SKM-1 (cell line): ENCODE measurements around the gene NPIPB2.

Experiments
- DNase-seq: peaks from one replicate; lab custom pipeline; 2025; ENCODE audit not compliant: unreplicated experiment; lab: John Stamatoyannopoulos, UW

NPIPB2 gene

DNA sequence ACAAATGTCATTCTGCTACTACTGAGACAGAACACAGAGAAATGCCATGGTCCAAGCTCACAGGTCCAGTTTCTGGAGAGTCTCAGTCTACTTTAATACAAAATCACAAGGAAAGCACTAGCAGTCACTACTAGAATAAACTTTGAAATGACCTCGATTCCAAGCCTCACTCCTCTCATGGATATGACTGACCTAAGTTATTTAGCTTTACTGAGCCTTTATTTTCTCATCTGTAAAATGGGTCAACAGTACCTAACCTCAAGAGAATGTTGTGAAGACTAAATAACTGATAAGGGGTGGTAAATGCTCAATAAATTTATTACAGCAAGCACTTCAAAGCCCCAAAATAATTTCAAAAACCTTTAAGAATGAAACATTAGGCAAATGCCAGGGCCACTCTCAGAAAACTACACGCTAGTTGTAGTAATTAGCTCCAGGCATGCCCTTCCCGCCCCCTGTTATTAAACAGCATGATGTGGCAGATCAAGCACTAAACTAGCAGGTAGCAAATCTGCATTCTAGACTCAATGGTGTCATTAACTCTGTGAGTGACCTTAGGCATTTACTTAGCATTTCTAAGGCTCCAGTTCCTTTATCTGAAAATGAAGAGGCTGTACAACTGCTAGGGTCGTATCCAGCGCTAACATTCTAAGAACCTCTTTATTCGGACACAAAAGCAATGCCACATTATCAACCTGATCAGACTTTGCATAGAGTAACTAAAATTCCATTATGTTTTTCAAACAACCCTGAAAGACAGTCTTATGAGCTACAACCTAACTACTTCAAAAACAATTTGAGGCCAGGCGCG lies 34.5 kb downstream of the NPIPB2 start:
- DNase-seq = no peak

DNA sequence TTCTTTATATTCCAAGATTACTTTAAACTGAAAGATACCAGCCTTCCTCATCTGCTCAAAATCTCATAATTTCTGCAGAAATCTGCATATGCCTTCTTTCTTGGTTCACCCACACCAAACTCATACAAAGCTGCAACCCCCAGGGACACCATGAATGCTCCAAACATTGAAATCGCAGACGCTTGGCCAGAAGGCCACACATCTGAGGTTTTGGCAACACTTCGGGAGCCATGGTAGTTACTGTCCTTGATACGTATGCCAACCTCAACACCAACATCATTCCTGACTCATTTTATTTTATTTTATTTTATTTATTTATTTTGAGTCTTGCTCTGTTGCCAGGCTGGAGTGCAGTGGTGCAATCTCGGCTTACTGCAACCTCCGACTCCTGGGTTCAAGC lies 37.9 kb downstream of the NPIPB2 start:
- no peak for DNase-seq

DNA sequence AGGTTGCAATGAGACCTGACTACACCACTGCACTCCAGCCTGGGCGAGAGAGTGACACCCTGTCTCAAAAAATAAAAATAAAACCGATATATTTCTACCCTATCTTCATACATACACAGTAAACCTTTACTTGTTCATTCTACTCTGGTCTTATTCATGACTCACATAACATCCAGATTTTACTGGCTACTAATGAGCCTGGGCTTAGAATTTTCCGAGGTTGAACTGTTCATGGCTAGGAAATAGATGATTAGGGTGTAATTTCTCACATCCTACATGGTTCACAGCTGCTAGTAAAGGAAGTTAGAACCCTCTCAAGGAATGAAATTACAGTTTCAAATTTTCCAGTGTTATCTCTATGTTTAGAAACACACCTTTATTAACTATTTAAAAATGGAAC lies 40.8 kb downstream of the NPIPB2 start:
- DNase-seq = no peak

DNA sequence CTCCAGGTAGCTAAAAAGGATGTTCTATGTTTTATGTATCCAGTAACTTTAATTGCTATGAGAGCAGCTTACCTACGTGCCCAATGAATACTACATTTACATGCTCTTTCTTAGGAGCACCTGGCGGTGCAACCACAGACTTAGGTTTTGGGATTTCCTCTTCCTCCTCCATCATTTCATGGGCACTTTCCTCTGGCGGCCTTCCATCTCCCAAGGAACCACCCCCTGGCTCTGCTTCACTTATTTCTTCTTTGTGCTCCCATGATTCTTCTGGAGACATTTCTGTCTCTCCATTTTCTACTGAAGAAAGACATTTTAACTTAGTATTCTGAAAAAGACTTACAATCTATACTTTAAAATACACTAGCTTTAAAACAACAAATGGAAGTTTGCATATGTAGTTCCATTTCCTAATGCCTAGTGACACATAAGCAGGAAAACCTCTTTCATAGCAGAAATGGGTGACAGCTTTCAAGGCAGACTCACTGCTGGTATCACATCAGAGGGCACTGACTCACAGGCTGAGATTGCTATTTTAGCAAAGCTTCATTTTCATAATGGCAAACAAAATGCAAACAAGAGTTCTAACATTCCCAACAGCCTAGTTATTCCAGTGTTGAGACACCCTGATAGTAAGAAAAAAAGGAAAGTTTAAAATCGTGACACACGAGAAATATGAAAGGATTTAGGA lies 45.2 kb downstream of the NPIPB2 start:
- DNase-seq = no peak

DNA sequence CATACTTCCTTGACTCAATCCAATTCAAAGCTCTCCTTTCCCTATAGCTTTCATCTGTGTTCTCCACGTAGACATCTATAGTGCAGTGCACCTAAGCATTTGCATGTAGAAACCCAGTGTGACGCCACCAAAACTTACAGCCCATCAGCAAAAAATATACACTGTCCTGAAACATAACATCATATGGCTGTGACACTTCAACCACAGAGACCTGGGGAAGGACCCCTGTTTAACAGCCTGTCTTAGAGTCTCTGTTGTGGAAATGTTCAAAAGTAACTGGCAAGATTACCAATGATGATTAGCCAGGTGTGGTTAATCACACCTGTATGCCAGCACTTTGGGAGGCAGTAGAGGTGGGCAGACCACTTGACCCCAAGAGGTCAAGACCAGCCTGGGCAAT lies 48.3 kb downstream of the NPIPB2 start:
- DNase-seq = no peak

DNA sequence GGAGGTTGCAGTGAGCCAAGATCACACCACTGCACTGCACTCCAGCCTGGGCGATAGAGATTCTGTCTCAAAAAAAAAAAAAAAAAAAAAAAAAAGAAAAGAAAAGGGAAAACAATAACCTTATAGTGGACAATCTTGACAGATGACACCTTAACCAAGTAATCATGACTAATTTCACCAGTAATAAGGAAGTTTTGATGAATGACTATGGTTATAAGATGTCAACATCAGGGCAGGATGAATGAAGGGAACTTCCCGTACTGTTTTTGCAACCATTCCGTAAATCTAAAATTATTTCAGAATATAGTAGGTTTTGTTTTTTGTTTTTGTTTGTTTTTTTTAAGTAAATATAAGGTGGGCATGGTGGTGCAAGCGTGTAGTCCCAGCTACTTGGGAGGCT lies 49.1 kb downstream of the NPIPB2 start:
- no peak for DNase-seq

DNA sequence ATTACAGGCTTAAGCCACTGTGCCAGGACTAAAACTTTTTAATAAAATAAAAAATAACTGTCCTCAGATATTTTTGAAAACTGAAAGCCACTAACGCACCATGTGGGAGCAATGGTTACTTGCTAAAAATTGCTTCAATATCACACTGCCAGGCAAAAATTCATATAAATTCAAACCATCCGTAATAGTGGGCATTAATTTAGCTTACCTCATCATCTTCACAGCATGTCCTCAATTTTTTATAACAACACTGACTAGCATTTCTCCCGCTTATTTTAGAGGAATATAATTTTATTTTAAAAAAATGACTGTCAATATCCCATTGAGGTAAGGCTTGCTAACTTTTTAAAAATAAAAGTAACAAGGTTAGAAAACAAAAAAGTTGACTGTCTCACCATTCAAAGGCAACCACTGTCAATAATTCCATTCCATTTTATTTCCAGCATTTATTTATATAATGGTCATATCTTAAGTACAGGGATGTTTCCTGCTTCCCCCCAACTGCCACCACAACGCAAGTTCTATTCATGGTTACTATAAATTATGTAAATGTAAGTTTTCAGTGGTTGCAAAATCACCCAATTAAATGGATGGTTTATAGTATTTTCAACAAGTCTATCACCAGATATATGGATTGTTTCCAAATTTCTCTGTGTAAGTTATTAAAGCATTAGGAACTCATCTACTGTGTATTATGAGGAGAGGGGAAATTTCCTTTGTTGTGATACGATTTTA lies 51.4 kb downstream of the NPIPB2 start:
- DNase-seq = no peak

DNA sequence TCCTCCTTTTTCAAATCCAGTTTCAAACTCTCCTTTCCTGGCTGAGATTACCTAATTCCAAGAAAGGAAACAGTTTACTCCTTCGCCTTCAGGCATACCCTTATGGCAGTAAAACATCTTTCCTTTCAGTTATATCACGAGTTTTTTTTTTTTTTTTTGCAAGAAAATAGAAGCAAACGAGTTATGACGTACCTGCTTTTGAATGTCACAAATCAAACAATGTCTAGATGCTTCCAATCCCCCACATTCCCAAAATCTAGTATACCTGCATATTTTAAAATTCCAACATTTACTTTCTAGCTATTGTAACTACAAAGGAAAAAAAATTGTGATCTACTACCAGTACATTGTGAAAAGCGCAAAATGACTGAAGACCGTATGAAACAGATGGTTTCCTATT lies 55.0 kb downstream of the NPIPB2 start:
- DNase-seq = no peak

DNA sequence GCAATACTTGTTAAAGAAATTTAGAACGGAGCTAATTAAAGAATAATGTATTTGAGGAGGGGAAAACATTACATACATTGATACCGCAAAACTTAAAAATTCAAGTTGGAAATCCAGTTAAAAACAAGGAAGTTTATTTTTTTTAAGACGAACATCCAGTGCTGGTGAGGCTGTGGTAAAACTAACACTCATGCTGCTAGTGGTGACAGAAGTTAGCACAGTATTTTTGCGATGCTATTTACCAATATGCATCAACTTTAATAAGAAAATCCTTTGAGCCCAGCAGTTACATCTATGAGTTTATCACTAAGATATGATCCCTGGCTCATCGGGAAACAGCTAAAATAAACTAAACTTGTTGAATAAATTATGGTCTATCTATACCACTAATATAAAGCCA lies 57.8 kb downstream of the NPIPB2 start:
- DNase-seq = no peak

DNA sequence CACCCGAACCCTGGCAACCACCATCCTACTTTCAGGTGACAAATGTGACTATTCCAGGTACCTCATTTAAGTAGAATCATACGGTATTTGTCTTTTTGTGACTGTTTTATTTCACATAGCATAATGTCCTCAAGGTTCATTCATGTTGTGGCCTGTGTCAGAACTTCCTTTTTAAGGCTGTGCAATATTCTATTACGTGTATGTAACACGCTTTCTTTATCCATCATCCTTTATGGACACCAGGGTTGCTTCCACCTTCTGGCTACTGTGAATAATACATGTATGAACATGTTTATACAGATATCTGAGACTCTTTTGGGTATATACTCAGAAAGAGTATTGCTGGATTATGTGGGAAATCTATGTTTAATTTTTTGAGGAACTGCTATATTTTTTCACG lies 61.8 kb downstream of the NPIPB2 start:
- DNase-seq = no peak

DNA sequence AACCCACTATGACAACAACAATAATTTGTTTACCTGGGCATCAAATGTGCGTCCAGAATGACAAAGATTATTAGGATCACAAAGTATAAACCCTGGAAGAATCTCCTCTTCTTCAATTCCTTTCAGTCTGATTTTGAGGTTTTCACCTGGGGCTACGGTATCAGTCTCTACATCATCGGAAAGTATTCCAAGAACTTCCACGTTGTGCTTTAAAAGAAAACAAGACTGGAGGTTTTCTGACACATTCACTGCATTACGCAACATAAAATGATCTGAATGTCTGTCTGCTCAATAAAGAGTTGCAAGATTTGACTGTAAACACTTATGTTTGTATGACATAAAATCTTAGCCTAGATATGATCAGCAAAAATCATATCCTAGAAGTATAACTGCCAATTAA lies 64.5 kb downstream of the NPIPB2 start:
- no peak for DNase-seq
